HG03175 (cell line): ENCODE data around the gene VTI1A.

Experiments used
- ATAC-seq: cut with Tn5 transposase; IDR thresholded peaks from one replicate; pipeline ENCODE4 v1.9.1; 2021; ENCODE audit warnings: mild to moderate bottlenecking, moderate library complexity; ENCODE audit not compliant: unreplicated experiment

VTI1A gene

DNA sequence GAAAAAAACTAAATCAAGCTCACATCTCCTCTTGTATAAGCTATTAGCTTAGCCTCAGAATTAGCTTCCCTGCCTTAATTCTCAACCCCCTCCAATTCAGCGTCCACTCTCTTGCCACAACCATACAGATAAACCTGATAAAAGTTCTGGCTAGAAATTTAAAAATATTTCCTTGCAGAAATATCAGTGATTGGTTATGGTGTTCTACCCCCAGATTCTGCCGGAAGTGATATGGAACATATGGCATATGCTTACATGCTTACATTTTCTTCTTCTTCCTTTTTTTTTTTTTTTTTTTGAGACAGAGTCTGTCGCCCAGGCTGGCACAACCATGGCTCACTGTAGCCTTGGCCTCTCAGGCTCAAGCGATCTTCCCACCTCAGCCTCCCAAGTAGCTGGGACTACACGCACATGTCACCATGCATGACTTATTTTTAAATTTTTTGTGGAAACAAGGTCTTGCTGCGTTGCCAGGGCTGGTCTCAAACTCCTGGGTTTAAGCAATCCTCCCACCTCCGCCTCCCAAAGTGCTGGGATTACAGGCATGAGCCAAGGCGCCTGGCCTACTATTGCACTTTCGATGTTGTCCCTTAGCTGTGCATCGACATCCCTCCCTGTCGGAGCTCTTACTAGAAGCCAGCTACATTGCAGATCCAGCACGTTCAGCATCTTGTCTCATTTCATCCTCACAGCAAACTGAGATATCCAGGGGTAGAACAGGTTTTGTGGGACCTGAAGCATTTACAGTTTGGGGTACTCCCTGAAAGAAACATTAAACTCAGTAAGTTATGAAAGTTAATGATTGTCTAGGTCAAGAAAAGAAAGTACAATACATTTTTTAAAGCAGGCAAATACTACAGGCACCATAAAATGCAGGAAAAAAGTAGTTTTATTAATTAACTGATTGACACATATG, 297.4 kb downstream of the VTI1A start:
- ATAC-seq, result no peak

DNA sequence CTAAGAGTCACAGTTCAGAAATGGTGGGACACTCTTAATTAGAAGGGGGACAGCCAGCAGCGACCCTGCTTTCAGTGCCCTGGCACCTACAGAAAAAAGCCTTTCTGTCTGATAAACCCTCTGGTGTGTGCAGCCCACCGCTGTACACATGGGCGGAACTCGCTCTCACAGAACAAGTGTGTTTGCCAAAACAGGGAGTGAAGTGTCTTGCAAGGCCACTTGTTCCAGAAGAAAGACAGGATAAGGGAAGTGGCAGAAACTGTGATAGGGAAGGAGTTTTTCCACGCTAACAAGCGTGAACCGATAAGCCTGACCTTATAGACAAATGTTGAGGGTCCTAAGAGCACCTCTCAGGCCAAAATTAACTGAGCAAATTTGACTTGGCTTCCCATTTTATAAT, 299.3 kb downstream of the VTI1A start:
- no peak for ATAC-seq

DNA sequence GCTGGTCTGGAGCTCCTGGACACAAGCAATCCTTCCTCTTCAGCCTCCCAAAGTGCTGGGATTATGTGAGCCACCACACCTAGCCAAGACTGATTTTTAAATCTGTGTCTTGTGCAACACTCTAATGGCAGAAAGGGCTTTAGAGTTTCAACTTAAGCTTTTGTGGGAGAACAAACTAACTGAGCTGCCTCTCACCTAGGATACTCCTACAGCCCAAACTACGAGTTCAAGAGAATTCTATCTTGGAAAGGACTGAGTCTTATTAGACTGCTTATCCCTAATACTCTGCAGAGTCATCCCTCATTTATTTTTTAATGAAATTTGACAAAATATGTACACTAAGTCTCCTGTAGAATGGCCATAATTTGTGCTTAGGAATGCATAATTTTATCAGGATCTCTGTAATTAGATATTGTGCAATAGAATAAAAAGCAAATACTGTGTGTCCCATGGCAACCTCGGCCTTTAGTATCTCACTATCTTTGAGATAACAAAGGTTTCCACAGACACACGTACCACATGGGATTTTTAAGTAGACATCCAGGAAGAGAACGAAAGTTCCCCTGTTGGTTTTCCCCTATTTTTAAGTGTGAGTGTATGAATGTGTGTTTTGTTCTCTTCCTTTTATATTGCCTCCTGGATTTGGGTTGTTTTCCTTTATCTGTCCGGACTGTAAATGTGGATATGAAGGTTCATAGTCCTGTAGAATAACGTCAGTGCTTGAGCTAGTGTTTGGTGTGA, 303.6 kb downstream of the VTI1A start:
- no peak for ATAC-seq

DNA sequence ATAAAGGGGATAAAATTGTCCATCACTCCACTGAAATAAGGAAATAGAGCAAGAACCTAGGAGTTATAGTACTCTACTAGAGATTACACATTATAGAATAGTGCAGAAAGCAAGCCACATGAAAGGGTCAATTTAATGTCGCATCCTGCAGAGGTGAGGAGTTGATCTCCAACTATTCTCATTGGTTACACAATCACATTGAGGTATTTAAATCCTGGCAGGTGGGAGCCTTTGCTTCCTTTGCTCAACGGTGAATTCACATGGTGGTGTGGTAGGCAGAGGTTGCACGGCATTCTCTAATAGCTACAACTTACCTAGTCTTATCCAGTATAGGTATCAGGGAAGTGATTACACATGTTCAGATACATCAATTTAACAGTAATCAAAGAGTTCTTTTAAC, 304.6 kb downstream of the VTI1A start:
- no peak for ATAC-seq

DNA sequence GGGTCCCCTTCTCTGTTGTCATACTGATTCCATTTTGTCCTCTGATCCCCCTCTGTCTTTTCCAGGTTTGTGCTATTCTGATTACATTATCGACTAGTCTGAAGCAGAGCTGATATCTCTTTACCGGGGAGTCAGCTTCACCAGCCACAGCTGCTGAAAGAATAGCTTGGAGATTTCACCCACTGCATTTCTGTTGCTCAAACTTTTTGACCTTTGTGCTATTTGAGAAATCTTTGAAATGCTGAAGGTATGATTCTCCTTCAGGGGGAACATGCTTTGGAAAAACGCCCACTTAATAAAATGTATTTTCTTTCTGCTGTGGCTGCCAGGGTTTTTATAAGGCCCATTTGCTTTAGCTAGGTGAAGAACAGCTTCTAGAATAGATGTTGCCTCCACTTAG, 305.3 kb downstream of the VTI1A start:
- ATAC-seq, result no peak

DNA sequence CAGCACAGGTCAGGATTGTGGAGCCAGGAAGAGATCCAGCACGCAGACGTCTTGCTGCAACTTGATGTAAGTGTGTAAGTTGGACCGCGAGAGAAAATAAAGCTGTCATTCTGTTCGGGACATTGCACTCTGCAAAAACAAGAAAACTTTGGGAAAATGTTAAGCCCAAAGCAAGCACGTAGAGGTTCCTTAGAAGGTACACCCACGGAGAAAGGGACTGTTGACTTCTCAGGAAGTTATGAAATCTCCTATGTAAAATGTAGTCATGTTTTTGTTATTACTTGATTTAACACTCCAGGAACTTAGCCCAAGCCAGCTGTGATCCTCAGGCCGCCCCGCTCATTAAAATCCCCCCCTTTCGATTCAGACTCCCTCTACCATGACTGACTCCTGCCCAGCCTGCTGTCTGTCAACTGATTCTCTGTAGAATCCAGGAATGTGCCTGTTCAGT, 307.0 kb downstream of the VTI1A start:
- no peak for ATAC-seq

DNA sequence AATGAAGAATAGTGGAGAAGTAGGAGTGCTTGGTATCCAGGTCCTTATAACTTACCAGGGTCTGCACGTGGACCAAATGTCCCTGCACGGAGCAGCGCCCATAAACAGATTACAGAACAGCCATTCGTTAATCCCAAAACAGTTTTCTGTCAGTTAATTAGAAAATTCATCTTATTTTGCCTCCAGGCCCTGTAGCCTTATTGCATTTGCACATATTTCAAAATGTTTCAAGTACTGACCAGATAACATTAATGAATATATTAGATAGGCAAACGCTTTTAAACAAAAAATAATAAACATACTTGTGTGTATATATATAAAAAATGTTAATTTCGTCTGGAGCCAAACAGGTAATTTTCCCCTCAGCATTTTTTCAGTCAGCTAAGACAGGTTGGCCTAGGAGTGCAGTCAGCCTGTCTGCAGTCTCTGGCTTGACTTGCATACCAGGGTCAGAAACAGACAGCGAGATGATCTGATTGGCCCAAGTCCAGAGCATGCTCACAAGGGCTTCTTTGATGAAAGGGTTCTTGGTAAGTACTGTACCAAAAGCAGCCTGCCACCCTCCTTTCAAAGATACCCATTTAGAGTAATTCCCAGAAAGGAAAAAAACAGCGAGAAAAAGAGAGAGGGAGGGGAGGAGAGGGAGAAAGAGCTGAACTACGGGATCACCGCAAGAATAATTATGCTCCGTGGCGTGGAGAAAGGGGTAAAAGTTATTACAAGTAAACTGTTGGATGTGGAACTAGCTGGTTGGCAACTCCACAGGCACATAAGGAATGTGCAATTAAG, 308.6 kb downstream of the VTI1A start:
- no peak for ATAC-seq

DNA sequence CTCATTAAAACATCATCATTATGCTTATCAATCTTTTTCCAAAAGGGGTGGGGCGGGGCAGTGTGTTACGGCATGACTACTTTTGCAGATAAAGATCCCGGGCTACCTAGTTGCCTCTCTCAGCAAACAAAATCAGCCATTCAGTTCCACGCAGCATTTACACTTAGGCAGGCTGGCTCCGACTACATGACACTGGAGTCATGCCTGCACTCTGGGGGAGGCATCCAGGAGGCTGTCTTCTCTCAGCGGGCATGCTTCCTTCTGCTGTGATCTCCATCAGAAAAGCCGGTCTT, 309.2 kb downstream of the VTI1A start:
- ATAC-seq, result no peak

DNA sequence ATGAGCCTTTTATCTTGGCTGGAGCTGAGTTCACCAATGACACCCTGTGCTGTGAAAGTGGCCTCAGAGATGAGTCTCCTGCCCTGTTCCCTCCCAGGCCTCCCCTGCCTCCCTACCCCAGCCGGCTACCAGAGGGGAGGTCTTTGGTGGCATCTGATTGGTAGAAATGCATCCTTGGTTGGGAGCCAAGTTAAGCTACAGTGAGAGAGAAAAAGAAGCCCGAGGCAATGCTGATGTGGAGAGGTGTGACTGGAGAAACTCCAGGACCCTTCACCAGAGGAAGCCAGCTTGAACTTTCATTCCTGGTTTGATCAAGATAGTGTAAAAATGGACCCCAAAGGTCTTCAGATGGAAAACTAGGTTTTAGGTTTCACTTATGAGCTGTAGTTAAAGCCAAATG, 311.9 kb downstream of the VTI1A start:
- ATAC-seq, result no peak

DNA sequence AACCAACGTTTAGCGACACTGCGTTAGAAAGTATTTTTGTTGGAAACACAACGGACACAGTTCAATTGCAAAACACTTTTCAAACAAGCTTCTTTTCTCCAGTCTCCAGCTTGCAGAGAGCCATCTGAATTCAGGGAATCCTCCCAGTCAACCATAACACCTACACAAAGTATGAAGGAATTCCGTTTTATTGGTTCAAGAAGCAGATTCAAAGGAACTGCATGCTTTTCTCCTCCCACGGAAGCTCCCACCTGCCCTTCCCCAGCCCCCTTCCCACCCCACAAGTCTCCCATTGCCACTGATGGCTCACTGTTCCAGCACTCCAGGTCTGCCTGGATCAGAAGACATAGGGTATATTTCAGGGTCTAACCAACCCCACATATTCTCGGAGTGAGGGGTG, 312.5 kb downstream of the VTI1A start:
- ATAC-seq, result no peak

DNA sequence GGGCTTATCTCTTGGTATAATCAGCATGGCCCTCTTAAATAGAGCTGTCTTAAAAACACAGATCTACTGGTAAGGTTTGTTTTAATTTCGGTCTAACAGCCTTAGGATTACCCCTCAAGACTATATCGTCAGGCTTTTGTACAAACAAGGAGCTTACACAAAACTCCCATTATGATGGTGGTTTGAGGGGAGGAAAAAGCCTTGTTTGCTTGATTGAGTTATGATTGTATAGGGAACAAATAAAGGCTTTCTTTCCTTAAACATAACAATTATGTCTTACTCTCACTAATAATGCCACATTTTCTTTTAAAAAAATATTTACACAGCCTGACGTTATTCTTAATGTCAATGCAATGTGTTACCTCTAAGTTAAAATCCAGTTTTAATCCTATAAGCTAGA, 314.2 kb downstream of the VTI1A start:
- ATAC-seq, result no peak

DNA sequence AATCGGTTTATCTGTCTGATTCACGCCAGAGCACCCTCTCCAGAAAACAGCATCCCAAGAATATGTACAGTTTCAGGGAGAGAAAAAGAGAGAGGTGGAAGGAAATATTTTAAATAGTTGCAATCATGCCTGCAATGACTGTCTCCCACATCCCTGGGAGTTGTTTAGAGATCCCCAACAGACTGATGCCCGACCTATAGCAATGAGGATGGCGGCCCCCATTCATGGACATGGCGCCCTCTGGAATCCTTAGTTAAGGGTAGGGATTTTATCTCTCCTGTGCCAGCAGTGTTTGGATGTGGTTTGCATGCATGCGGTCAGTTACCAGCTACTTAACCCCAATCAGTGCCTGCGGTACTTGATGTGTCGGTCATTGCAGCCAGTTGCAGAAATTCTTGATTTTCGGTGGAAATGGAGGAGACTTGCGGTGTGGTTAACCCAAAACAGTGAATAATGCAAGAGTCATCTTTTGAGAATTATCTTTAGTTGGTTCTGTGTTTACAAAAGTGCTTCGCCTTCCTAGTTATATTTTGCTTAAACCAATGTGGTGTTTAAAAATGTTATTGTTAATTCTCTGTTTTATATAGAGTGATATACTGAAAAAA, 317.0 kb downstream of the VTI1A start:
- ATAC-seq, result no peak

DNA sequence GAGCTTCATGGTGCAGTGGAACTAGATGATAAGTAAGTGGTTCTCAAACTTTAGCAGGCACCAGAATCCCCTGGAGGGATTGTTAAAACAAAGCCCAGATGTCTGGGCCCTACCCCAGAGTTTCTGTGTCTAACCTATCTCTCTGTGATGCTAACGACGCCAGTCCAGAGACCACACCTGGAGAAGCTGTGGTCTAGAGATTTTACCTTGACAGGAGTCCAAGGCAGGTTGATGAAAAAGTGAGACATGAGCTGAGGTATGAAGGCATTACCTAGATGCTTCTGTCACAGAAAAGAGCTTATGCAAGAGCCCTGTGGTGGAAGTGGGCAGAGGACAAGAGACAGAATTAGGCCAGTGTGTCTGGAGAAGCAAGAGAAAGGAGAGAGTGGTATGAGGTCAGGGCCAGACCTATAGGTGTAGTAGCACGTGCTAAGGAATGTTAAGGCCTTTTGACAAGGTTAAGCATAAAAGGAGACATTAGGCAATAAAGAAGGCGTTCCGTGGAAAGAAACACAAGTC, 318.8 kb downstream of the VTI1A start:
- no peak for ATAC-seq

DNA sequence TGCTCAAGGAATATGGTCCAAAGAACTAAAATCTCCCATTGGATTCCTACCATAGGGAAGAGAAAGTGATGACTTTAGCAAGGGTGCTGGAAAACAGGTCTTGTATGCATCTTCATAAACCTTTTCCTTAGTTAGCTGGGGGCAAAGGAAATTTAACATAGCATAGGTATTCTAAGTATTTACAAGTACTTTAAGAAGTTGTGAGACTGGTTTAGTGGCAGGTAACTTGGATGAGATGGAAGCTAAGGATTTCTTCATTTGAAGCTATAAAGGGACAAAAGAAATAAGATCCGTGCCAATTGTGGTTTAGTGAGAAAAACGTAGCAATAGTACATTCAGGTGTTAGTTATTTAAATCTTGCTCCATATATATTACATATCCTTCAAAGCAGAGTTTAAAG, 319.6 kb downstream of the VTI1A start:
- no peak for ATAC-seq

DNA sequence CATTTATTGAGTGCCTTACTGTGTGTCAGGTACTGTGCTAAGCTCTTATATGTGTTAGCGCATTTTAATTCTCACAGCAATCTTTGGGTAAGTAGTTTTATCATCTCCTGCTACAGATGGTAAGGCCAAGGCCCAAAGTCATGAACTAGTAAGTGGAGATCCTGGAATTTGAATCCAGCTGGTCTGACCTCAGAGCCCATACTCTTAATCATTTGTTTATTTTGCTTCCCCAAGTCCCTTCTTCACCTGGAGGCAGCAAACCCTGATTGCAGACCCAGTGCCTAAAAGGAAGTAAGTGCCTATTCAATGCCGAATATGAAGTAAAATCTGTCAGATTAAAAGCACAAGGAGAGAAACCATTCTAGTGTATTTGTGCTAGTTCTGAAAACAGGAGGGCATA, 320.1 kb downstream of the VTI1A start:
- no peak for ATAC-seq

DNA sequence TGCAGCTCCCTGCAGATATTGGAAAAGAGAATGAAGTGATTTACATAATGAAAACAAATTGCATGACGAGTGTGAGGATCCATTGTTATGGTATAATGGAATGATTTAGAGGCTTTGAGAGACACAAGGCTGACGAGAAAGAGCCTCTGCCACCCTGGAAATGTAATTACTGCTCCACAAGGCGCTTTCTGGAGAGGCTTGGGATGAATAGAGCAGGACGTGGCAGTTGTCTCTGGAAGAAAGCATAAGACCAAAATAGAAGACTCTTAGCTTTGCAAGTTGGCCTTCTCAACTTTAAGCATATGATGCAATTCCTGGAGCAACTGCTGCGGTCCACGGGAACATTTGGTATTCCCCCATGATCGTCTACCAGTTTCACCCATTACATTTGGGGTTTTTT, 321.1 kb downstream of the VTI1A start:
- no peak for ATAC-seq

DNA sequence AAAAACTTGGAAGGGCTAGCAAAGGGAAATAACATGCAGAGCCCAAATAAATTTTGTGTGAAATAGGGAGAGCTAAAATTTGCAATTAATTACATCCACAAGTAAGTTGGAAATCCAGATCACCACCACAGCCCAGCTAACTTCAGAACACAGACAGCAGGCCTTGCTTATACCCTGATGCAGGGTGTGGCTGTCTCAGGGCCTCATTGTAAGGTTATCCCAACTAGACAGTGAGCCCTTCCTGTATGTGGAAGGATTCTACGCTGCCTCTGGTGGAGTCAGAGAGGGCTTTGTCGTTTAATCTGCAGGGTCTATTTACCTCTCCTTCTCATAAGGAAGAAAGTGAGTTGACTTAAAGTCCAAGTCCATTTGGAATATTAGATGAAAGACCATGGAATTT, 322.1 kb downstream of the VTI1A start:
- ATAC-seq, result no peak

DNA sequence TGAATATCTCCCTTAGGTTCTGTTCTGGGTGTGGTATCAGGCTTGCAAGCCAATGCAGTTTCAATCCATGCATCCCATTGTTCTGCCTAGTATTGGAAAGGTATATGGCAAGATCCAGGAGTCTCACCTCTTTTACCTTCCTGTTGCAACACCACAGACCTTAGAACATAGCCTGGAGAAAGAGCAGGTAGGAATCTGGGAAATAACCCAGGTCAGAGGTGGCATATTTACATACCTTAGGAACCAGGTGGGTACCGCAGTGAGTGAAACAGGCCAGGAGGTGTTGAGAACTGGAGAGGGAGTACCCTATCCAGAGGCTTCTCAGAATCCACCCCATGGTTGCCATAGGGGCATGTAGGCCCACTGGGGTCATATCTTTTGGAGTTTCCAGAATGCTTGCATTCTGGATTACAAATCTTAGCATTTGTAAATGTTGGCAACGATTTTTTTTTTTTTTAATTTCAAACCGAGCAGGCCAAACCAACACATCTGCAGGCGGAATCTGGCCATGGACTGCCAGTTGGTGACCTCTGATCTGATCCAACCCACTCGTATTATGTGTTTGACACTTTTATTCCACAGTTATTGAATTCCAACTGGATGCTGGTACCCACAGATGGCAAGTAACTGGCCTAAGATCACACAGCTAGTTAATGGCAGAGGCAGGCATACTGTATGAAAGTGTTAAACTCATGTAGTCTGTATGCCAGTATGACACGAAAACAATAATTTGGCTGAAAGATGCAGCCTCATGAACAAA, 322.8 kb downstream of the VTI1A start:
- ATAC-seq, result no peak

DNA sequence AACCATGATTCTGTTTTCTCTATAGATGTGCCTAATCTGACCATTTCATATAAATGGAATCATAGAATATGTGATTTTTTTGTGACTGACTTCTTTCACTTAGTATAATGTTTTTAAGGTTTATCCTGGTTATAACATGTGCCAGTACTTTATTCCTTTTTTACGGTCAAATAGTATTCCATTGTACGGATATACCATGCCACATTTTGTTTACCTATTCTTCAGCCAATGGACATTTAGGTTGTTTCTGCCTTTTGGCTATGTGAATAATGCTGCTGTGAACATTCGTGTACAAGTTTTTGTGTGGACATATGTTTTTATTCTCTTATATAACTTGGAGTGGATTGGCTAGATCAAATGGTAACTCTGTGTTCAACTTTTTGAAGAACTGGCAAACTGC, 324.7 kb downstream of the VTI1A start:
- ATAC-seq, result no peak

DNA sequence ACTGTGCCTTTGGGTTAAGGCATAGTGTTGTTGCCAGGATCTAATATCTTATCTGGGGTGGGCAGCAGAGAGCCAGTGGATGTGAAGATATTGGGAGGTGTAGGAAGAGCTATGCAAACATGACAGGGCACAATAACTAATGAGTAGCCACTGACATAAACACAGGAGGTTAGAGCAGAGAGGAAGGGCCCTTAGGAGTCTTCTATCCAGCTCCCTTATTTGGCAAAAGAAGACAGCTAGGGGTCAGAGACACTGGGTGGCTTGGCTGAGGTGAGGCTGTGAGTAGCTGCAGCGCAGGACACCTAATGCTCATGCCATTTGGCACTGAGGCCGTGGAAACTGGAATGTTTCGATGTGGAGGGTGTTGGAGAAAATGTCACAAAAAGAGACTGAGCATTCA, 326.8 kb downstream of the VTI1A start:
- no peak for ATAC-seq
